IMR-90 (cell line): ENCODE data around the gene RBM23. TPM values are rescaled to one million over a fixed set of nuclear protein-coding genes. Genes with fewer than 3 reads are reported as not detected.

Experiments
- CHD1 ChIP-seq: IDR thresholded peaks from 2 replicates; pipeline ENCODE4 v1.6.1; 2012; ENCODE audit warnings: low read depth, low read length, improper control_type of control experiment
- RAD21 ChIP-seq: IDR thresholded peaks from 2 replicates; pipeline ENCODE4 v1.6.1; 2012; ENCODE audit warnings: low read length, improper control_type of control experiment
- polyA plus RNA-seq, 3 experiments: library from polyadenylated mRNA; depleted of rRNA; stranded (reverse); fragments of >200 nt; gene quantifications; 2 replicates each; pipeline ENCODE4 v1.2.3, GENCODE V29; 2012; ENCODE audit warnings: low replicate concordance in 1 of 3
- total RNA-seq: library from RNA; depleted of rRNA; stranded (reverse); fragments of >200 nt; gene quantifications from 2 replicates; pipeline ENCODE4 v1.2.3, GENCODE V29; 2012

Gene RBM23
- total and polyA plus RNA-seq, 2 of the 4 experiments (the other 2 are of a cell fraction) = 44.7 to 375 TPM

- TF ChIP-seq CHD1 (no peak), RAD21 (peak; percentile 72)
Observed at GRCh38 chr14:22872033-22872832, 46.7 kb downstream of the RBM23 start (continued).
